TTC549 (cell line): Measurements from ENCODE around the gene TTC34.

Experiments used
- FAIRE-seq: peaks from 2 replicates; lab custom pipeline; 2012; peaks lifted over from hg19 to GRCh38; lab: Jason Lieb, UNC

TTC34 gene

GRCh38 chr1:2828586-2829250 is 27.2 kb upstream of the TTC34 start:
- no peak for FAIRE-seq

- FAIRE-seq = no peak
Observed at GRCh38 chr1:2826736-2827292, 25.3 kb upstream of the TTC34 start.

GRCh38 chr1:2826316-2826715 is 24.8 kb upstream of the TTC34 start:
- no peak for FAIRE-seq

DNA sequence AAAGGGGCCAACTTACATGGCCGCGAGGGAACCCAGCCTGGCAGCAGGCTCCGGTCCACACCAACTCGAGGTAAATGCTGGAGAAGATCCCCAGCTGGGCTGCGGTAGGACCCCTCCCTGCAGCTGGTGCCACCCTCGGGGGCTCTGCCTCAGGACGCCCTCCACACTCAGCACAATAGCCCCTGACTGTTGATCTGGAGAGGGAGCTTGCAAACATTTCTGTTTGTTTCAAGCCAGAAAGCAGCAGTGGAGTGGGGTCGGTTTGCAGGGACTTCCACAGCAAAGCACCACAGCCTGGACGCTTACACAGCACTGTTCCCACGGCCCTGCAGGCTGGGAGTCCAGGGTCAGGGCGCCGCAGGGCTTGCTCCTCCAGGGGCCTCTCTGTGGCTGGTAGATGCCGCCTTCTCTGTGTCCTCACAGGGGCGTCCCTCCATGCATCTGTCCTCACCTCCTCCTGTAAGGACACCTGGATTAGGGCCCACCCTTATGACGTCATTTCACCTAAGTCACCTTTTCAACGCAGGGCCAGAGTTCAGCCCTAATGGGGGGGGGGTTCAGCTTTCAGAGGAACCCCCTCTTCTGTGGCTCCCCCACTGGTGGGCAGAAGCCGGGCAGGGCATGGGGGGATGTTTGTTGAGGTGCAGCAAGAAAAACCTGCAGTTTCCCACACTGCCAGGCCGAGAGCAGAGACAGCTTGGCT is 24.1 kb upstream of the TTC34 start:
- no peak for FAIRE-seq

DNA sequence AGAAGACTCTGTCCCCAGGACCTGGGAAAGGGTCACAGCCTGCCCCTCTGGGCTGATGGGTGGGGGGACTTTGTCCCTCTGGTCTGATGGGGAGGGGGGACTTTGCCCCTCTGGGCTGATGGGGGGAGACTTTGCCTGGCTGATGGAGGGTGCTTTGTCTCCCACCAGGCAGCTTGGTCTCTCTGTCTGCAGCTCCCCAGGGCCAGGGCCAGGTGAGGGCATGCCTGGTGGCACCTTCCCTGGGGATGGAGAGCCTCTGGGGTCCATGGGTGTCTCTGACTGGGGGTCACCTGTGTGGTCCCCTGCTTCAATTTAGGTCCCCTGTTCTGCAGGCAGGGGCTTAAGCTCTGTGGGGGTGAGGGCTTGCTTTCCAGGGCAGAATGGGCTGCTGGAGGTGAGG is 23.5 kb upstream of the TTC34 start:
- FAIRE-seq = no peak

GRCh38 chr1:2823921-2824610 is 22.6 kb upstream of the TTC34 start:
- no peak for FAIRE-seq

GRCh38 chr1:2822621-2823145 is 21.2 kb upstream of the TTC34 start:
- FAIRE-seq = no peak

DNA sequence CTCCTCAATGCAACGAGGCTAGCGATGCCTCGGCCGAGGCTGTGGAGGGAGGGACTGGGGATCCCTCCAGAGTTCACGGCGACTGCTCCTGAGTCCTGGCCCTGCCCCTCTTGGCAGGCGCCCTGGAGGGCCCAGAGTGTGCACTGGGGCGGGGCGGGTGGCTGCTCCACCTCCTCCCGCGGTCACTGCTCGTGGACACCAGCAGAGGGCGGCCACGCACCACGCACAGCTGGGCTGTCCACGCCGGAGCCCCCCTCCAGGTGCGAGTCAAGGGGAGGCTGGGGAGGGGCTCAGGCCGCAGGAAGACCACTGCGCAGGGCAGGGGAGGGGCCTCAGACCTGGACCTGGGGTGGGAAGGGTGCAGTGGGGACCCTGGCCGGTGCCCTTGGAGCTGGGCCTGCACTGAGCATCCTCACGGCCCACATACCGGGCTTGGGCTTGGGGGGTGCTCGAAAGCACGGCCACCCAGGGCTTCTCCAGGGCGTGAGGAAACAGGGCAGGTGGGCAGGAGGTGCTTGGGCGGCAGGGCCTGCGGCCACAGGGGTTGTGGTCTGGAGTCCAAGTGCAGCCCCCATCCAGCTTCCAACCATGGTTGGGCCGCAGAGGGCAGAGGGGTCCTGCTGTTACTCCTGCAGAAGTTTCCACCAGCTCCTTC is 20.6 kb upstream of the TTC34 start:
- no peak for FAIRE-seq

DNA sequence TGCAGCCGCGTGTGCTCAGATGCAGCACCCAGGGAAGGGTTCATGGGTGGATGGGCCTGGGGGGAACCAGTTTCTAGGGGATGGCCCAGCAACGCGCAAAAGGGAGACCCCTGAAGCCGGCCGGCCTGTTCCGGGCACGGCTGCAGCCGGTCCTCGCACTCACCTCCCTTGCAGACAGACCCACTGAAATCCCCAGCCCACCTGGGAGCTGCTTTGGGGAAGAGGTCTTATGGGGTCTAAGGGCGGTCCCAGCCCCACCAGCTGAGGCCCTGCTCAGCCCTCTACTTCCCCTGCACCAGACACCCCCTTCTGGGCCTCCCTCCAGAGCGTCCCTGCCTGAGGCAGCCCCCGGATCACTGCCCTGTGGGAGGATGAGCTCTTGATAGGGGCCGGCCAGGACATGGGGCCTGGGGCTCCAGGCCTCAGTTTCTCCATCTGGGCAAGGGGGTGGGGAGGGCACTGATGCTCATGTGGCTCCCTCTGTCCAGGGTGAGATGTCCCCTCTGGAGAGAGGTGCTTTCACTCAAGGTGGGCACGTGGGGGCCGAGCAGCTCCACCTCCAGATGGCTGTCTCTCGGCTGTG is 20.0 kb upstream of the TTC34 start:
- FAIRE-seq = no peak

DNA sequence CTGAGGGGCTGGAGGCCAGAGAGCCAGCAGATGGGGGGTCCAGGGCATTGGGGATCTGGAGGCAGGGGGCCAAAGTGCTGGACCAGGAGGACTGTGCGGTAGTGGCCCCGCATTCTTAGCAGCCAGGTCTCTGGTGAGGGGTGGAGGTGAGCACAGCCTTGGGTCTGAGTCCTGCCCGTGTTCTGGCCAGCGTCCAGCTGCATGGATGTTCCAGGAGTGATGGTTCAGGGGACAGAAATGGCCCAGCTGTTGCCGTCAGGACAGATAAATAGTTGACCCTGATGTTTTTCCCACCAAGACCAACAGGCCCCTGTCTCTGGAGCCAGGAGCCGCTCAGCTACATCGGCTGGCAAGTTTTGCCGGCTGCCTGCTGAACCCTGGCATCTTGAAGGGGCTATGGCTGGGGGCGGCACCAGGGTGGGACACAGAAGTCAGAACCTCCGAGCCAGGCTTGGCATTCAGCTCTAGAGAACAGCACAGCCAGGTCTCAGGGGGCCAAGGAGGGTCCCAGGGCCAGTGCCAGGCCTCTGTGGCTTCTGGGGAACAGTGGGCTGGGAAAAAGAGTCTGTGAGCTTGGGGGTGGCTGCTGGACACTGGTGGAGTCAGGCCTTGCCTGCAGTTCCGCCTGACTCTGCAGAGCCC is 19.4 kb upstream of the TTC34 start:
- no peak for FAIRE-seq

DNA sequence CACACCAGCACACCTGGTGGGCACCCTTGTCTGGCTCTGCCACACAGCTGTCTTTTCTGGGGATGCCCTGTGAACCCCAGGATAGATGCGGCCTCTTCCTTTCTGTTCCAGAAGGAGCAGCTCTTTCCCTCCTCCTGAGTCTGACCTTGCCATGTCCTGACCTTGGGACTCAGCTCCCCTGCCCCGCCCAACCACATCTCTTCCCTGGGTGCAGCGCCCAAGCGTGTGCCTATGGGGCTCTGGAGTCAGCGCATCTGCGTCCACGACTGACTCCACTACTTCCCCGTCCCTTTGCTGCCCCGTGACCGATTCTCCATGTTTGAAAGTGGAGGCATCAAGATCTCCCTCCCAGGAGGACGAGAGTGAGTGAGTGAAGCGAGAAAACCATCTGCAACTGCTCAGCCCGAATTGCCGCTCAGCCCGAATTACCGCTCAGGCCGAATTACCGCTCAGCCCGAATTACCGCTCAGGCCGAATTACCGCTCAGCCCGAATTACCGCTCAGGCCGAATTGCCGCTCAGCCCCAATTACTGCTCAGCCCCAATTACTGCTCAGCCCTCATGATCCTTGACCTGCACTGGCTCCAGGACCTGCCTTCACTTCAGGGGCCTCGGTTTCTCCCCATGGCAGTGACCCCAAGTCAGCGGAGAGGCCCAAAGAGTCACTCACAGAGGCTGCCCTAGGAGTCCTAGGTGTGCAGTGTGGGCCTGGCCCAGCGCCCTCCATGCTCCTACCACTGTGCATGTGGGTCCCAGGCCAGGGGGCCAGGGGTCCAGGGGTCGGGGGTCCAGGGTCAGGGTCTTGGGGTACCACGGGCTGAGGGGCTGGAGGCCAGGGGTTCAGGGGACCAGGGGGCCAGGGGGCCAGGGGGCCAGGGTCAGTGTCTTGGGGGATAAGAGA is 18.6 kb upstream of the TTC34 start:
- no peak for FAIRE-seq

GRCh38 chr1:2819429-2819828 is 17.9 kb upstream of the TTC34 start:
- FAIRE-seq = no peak

- no peak for FAIRE-seq
Observed at GRCh38 chr1:2817784-2818564, 16.5 kb upstream of the TTC34 start.

DNA sequence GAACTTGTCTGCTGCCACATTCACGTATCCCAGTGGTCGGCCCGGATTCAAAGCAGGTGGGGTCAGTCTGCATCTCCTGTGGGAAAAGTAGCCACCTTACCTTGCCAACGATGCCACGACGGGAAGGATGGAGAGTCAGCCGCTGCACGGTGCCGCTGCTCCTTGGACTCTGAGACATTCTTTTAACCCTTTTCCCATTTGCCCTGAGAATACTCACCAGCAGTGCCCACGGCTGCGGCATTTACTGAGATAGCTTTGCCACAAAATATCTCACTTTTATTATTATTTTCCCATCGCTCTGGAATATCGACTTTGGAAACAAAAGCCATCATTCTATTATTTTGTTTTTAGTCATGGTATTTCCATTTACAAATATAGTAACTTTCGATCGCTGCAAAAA is 15.3 kb upstream of the TTC34 start:
- FAIRE-seq = no peak

DNA sequence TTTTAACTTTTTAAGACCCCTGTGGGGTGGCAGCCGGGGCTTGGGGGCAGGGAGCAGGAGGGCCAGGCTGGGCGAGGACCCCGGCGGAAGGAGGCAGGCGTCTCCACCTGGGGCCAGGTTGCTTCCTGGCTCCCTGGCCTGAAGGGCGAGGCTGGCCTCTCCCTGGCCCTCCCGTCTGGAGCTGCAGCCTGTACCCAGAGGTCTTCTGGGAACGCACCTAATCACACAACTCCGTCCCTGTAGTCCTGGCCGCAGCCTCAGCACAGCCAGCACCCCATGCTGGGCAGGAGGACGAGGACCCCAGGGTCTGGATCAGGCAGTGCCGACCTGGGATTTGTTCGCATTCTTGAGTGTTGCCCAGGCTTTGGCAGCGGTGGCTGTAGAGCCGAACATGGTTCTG is 14.1 kb upstream of the TTC34 start:
- FAIRE-seq = no peak

DNA sequence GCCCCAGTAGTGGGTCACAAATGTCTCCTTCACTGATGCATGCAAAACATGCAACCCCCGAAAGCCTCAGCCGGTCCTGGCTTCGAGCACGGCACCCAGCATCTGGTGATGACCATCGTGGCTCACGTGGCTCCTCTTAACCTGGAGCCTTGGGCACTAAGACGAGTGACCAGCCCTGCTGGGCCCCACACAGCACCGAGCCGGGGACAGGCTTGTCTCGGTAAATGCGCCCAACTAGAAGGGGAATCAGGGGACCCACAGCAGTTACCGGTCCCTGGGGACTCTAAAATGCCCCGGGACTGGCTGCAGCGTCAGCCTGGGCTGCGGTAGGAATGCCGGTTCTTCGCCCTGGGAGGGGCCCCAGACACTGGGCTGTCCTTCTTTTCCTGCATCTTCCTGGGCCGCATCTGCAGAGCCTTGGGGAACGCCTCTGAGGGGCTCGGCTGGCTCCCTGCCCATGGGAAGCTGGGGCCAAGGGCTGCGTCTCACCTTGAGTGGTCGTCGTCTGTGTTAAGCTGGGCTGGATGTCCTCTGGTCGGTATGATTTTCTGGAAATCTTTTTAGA is 13.1 kb upstream of the TTC34 start:
- FAIRE-seq = no peak

DNA sequence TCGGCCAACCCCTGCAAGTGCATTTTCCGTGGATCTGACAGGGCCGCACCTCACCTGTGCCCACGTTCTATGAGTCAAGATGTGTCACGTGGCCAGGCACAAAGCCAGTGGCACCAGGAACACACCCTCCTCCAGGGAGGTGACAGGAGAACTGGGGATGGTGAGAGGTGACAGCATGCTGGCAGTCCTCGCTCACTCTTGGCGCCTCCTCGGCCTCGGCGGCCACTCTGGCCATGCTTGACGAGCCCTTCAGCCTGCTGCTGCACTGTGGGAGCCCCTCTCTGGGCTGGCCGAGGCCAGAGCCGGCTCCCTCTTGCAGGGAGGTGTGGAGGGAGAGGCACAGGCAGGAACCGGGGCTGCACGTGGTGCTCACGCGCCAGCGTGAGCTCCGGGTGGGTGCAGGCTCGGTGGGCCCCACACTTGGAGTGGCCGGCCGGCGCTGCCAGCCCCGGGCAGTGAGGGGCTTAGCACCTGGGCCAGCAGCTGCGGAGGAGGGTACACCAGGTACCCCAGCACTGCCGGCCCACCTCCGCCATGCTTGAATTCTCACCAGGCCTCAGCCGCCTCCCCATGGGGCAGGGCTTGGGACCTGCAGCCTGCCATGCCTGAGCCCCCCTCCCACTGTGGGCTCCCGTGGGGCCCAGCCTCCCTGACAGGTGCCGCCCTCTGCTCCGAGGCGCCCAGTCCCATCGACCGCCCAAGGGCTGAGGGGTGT is 11.6 kb upstream of the TTC34 start:
- no peak for FAIRE-seq

DNA sequence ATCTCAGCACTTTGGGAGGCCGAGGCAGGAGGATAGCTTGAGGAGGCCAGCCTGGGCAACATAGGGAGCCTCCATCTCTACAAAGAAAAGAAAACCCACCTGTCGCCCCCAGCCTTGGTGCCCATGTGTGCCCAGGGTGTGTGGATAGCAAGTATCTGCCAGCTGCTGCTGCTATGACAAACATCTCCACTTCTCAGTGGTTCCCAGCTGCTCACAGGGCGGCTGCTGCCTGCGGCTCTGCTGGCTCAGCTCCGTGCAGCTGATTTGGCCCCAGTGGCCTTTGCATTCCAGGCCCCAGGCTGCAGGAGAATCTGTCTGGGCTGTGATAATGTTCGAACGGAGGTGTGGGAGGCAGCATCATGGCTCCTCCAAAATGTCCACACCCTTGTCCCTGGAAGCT is 10.6 kb upstream of the TTC34 start:
- no peak for FAIRE-seq

- no peak for FAIRE-seq
Observed at GRCh38 chr1:2811533-2811918, 10.0 kb upstream of the TTC34 start.
